ENCODE results near the gene KCNIP4.

The KCNIP4 gene

GRCh38 chr4:20860878-20861277, 1087.7 kb downstream of the KCNIP4 start:
- ChIA-PET POLR2A (ENCODE audit: low non-redundant PET) (no interaction called here), CTCF (interaction anchor here (0.6 kb wide), 1 partner anchor 634 kb away, joined by 3 read pairs; no protein-coding TSS in a partner anchor)
- no peak overlapping the region for H3K27ac ChIP-seq
- TF ChIP-seq CTCF (conservative IDR thresholded peaks at IDR 0.05; ENCODE audit: low read depth): no peak
- no peak for DNase-seq (ENCODE audit: low spot score)

GRCh38 chr4:20859097-20859781, 1089.3 kb downstream of the KCNIP4 start:
- DNase-seq (ENCODE audit: low spot score): no peak
- no peak for TF ChIP-seq CTCF (conservative IDR thresholded peaks at IDR 0.05; ENCODE audit: low read depth)
- ChIA-PET CTCF (no interaction called here), POLR2A (ENCODE audit: low non-redundant PET) (no interaction called here)
- H3K27ac ChIP-seq: no peak overlapping the region

- ChIA-PET POLR2A (ENCODE audit: low non-redundant PET) (no interaction called here), CTCF (no interaction called here)
- no peak for TF ChIP-seq CTCF (conservative IDR thresholded peaks at IDR 0.05; ENCODE audit: low read depth)
- DNase-seq (ENCODE audit: low spot score): no peak
- no peak overlapping the region for H3K27ac ChIP-seq
Observed at GRCh38 chr4:20857081-20857480, 1091.5 kb downstream of the KCNIP4 start.

GRCh38 chr4:20847124-20847747, 1101.3 kb downstream of the KCNIP4 start:
- DNase-seq (ENCODE audit: low spot score): no peak
- CTCF ChIA-PET: interaction anchor here (0.7 kb wide), 1 partner anchor 483 kb away, joined by 4 read pairs; no protein-coding TSS in a partner anchor
- TF ChIP-seq CTCF (conservative IDR thresholded peaks at IDR 0.05; ENCODE audit: low read depth): no peak

GRCh38 chr4:20844311-20844710, 1104.3 kb downstream of the KCNIP4 start:
- POLR2A ChIA-PET (ENCODE audit: low non-redundant PET): no interaction called here
- no peak for DNase-seq (ENCODE audit: low spot score)
- H3K27ac ChIP-seq: no peak overlapping the region
- no peak for TF ChIP-seq CTCF (conservative IDR thresholded peaks at IDR 0.05; ENCODE audit: low read depth)
- CTCF ChIA-PET: no interaction called here

More at GRCh38 chr4:20847124-20847747, 1101.3 kb downstream of the KCNIP4 start:
- POLR2A ChIA-PET (ENCODE audit: low non-redundant PET): no interaction called here
- H3K27ac ChIP-seq: no peak overlapping the region

- no peak for TF ChIP-seq CTCF (conservative IDR thresholded peaks at IDR 0.05; ENCODE audit: low read depth)
- ChIA-PET POLR2A (ENCODE audit: low non-redundant PET) (no interaction called here), CTCF (interaction anchor here (0.6 kb wide), 1 partner anchor 164 kb away, joined by 3 read pairs; no protein-coding TSS in a partner anchor)
- H3K27ac ChIP-seq: peak overlapping the region; percentile 50; the same call in 1 of the 2 replicates
- DNase-seq (ENCODE audit: low spot score): no peak
Observed at GRCh38 chr4:20840648-20841190, 1107.9 kb downstream of the KCNIP4 start.
